ENCODE data around the gene PANK3.
"Not testable (repeated sequence)": the region's sequence is repeated elsewhere in the genome, so short reads cannot be mapped to it uniquely, and the experiment has no call there.

Gene PANK3

DNA sequence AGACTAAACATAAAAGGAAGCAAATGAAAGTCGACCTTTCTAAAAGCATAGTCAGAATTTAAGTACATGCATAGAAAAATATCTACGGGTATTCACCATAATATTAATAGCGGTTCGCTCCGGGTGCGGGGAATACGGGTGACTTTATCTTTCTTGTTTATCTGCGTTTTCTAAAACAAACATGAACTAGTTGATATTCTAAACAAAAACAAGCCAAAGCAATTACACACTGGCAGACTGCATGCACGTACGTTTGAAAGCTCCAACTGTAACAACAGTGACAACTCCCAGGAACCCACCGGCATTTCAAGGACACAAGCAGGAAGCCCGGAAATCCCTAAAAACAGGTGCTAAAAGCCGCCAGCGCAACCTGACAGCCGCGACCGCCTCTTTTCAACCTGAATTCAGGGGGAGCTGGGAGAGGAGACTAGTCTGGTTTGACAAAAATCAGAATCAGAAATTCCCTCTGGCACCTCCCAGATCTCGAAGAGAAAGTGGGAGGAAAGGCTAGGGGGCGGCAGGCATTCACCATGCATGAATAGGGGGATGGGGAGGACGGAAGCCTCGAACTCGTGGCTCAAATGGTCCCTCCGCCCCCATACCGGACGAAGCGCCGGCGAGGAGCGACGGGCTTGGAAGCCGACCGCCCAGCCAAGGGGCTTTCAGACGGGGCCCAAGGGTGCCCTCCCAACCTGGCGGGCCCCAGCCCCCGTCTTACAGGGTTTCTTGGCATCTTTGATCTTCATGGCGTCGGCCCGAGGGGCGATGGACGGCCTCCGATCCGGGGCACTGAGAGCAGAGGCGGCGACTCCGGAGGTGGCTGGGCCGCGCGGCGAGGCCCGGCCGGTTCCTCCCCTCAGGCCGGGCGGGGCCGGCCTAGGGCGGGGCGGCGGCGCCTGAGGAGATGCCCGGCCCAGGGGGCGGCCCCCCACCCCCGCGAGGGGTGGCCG lies at the start of gene PANK3:
Gene PANK3, minus strand, starts transcription at position 831 of the 950 bp plus-strand sequence. Its CDS starts 85 bp downstream, at position 746.
- peak; percentile 35 for DNase-seq

DNA sequence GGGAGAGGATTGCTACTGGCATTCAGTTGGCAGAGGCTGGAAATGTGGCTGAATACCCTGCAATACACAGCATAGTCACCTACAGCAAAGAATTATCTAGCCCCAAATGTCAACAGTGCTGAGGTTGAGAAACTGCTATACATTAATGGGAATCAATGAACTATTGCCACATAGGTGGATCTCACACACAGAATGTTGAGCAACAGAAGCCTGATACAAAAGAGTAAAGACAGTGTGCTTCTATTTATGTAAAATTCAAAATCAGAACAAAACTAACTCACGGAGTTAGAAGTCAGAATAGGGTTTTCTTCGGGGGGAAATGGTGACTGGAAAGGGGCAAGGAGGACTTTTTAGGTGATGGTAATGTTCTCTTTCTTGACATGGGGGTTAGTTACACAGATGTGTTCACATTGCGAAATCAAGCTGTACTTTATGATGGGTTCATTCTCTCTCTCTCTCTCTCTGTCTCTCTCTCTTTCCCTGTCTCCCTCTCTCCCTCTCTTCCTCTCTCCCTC lies 45.7 kb upstream of the PANK3 start:
- DNase-seq, result no peak

DNA sequence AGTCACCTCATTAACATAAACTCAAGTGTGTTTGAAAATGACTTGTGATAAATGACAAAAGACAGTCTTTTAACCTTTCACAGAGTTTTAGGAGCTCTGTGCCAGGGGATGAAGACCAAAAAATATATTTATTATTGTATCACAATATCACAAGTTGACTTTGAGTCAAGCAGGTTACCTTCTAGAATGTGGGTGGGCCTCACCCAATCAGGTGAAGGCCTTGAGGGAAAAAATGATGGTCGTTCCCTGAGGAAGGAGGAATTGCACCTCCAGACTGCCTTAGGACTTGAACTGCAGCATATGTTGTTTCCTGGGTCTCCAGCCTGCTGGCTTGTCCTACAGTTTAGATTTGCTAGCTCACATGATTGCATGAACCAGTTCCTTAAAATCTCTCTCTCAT lies 41.6 kb upstream of the PANK3 start:
- DNase-seq, result no peak

DNA sequence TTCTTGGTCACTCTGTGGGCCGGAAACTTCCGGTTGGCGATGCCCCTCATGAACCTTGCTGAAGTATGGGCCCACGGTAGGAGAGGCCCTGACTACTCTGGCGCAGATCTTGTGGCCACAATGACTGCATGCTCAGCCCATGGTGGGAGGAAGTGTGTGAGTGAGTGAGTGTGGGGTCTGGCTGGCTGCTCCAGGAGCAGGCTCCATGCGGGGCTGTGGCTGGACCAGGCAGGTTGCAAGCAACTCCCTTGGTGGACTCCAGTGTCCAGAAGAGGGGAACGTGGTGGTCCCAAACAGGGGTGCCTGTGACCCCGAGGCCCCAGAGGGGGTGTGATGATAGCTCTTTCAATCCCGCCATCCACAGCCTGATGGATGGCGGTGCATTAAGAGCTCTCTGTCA lies 35.5 kb upstream of the PANK3 start:
- DNase-seq, result no peak

DNA sequence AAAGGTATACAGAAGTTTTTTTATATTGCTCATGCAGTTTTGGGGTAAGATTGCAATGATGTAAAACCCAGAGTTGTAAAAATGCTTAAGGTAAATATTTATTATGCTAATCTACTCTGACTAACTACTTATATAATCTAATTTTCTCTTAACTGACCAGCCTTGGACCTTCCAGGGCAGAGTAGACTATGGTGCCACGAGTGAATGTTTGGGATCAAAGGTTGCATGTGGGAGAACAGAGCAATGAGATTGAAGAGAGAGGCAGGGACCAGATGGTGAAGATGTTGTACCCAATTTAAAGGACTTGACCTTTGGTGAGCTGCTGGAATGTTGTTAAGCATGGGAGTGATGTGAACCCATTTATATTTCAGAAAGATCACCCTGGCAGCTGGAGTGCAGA lies 34.8 kb upstream of the PANK3 start:
- DNase-seq, result no peak

DNA sequence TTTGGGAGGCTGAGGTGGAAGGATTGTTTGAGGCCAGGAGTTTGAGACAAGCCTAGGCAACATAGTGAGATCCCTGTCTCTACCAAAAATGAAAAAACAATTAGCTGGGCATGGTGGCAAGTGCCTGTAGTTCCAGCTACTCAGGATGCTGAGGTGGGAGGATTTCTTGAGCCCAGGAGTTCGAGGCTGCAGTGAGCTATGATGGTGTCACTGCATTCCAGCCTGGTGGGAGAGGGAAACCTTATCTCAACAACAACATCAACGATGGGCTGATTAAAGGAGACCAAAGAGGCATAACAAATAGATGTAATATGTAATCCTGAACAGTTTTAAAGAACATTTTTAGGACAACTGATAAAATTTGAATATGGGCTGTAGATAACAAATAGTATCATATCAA lies 34.2 kb upstream of the PANK3 start:
- DNase-seq, result no peak

DNA sequence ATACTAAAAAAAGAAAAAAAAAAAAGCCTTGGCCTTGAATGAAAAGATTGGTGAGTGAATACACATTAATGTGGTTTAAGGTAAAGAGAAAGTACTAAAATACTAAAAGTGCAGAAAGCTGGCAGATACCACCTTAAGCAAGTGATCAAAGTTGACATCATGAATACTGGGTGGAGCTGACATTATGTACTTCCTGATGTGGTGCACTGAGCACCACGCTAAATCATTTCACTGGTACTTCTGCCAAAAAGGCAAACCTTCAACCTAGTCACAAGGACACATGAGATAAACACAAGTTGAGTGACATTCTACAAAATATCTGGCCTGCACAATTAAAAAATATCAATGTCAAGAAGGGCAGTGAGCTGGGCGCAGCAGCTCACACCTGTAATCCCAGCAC lies 33.8 kb upstream of the PANK3 start:
- no peak for DNase-seq

DNA sequence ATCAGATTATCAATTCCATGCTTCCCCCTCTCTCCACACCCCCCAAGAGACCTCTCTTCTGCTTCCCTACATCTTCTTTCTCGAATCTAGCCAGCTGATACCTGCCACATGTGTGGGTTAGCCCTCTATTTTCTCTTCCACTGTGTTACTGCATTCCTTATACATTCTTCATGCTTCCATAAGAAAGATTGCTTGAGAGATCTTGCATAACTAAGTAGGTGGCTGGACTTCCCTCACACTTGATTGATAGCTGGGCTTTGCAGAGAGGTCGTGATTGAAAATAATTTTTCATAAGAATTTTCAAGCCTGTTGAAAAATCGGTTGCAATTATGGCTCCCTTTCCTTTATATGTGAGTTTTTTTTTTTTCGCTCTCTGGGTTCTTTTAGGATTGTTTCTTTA lies 33.0 kb upstream of the PANK3 start:
- DNase-seq, result no peak

DNA sequence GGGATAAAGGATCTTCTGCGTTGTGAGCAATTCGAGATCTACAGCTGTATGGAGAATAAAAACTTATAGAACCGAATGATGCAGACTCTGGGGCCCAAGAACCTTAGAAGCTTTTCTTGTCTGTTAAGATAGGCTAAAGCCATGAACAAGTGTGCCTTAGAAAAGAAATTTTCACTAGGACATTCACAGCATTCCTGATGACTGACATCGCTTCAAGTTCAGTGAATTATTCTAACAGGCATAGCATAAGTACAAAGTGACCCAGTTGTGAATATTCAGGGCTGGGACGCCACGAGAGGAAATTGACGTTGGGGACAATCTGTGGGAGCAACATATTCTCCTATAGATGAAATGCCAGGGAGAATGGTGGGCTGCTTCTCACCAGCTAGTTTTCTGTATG lies 32.0 kb upstream of the PANK3 start:
- no peak for DNase-seq

DNA sequence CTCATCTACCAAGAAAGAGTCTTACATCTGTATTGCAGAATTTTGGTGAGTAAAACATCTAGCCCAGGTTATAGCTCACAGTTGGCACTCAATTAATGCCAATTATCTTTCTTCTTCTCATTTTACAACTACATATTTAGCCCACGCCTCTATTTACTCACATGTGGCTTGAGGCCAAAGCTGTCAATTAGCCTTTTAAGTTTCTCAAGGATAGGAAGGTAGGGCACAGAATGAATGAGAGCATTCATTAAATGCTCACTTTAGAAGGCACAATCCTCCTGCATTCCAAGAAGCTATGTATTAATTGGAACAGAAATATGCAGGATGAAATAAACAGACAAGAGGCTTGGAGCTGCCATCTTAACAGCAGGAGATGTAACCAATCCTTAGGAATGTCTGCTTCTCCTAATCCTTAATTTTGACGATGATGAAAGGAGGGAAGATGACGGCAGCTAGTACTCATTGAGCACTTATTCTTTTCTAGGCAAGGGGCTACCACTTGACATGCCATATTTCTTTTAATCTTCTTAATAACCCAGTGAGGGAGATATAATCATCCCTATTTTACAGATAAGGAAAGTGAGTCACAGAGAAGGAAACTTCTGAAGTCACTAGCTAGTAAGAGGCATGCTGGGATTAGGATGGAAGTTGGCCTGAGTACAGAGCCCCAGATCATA lies 30.8 kb upstream of the PANK3 start:
- DNase-seq, result peak; percentile 11

DNA sequence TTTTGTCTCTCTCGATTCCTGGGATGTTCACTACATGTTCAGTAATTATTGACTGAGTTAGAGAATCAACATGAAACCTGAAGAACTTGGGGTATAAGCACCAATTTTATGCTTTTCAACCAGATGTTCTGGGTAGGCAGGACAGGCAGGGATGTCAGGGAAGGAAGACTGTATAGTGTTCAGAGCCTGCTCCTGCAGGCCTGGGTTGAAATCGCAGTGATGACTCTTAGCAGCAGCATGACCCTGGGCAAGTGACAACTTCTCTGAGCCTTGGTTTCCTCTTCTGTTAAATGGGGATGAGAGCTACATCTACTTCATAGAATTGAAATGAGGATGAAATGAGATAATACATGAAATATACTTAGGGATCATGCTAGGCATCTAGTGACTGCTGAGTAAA lies 29.7 kb upstream of the PANK3 start:
- no peak for DNase-seq

DNA sequence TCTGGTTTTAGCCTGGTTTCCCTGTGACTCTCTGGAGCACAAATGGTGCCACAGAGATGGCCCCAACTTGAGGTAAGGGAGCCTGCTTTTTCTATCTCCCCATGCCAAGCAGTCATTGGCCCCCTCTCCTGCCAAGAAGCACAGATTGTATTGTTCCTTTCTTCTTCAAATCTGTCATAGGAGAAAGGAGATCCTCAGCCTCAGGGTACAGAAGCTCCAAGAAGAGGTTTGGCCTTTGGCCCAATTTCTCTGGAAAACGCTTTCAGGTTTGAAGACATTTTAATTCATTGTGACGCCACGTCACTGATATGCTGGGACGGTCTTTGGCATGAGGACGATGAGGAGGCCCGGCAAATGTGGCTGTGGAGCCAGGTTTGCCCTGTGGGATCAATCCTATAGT lies 29.2 kb upstream of the PANK3 start:
- no peak for DNase-seq

DNA sequence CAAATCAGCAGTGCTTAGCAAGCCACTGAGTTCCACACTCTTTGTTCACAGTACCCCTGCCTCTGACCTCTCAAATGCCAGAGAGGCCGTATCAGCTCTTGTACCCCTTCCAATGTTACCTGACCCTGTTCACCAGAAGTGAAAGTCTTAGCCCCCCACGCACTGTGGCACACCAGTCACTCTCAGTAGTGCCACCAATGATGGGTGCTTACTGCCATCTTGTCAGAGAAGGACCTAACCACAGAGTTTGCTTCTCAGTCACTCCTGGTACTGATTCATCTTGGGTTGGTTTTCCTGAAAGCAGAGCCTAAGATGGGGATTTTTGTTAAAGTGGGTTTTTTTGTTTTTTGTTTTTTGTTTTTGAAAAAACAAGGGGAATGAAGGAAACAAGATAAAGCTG lies 28.8 kb upstream of the PANK3 start:
- DNase-seq, result no peak

DNA sequence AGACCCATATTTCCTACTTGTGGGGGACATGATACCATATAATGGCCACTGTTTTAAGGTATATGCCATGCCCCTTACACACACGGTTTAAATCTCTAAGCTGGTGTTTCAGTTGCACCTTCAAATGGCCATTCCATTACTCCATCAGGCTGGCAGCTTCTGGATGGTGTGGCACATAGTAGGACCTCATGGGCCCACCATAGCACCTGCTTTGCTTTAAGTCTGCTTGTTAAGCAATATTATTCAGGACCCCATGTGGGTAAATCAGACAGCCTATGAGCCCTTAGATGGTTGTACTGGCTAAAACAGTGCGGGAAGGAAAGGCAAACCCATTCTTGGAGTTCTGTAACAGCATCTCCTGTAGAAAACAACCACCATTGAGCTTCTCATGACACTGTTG lies 27.4 kb upstream of the PANK3 start:
- DNase-seq, result no peak

DNA sequence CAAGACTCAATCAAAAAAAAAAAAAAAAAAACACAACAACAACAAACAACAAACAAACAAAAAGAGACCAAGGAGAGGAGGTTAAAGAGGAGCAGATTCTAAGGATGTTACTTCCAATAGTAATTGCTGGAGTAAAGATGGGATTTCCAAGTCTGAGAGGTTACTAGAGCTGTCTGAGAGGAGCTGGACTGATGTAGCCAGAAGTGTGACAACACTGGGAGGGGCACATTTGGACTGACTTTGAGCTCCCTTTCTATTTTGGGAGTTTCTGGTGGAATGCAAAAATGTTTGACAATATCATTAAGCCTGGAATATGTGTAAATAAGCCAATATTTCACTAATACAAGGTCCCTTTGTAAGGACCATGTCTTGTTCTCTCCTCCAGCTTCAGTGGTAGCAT lies 25.3 kb upstream of the PANK3 start:
- DNase-seq, result no peak

DNA sequence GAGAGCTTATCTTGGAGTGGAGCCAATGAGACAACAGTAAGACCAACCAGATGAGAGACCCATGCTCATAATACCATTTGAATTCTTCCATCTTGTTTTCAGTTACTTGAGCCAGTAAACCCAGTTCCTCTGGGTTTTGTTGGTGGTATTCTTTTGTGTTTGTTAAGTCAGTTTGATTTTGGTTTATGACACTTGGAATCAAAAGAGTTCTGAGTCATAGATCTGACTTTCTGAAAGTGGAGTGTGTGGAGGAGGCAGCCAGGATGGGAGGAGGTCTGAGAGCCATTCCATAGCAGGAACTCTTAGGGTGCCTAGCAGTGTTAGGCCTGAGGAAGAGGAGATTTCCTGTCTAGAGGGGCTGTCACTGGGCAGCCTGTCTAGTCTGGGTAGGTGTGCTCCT lies 24.6 kb upstream of the PANK3 start:
- no peak for DNase-seq

DNA sequence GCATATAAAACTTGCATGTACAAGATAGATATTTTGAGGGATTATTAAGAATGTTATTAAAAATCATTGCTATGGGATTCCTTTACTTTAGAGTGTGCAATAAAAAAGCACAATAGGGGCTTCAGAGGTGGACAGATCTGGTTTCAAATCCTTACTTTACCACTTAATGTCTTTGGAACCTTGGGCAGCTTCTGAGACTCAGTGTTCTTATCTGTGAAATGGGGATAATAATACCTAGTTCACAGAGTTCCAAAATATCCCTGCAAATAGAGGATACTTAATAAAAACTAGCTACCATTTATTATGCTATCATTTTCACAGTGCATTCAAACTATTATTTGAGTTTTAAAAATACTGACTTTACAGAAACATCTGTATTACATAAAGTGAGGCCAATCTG lies 23.3 kb upstream of the PANK3 start:
- no peak for DNase-seq

DNA sequence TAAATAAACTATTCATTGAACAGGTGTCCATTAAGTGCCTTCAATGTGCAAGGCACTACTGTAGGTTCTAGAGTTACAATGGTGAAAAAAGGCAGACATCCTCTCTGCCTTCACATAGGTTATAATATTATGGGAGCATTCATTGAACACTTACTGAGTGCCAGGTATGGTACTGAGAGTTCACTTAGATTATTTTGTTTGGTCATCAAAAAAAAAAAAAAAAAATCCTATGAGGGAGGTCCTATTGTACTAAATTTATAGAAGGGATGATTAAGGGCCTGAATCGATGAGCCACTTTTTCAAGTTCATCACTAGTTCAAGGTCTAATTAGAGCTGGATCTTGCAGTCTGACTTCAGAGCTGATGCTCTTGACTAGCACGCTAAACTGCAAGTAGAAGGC lies 22.8 kb upstream of the PANK3 start:
- DNase-seq, result no peak

DNA sequence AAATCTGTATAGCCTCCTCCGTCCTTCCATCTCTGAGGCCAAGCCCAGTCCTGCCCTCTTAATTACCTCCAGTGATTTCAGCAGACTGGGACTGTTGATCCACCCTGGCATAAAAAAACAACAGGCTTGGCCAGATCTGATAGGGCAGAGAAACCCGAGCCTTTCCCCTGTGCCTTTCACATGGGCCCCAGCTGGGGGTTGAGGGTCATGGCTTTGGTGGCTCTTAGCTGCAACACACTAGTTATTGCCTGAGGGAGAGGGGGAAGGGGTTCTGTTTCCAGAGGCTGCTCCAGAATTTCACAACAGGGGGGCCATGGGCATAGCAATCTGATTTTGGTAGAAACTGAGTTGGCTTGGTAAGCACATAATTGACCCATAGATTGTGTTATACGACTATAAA lies 21.2 kb upstream of the PANK3 start:
- DNase-seq, result no peak

DNA sequence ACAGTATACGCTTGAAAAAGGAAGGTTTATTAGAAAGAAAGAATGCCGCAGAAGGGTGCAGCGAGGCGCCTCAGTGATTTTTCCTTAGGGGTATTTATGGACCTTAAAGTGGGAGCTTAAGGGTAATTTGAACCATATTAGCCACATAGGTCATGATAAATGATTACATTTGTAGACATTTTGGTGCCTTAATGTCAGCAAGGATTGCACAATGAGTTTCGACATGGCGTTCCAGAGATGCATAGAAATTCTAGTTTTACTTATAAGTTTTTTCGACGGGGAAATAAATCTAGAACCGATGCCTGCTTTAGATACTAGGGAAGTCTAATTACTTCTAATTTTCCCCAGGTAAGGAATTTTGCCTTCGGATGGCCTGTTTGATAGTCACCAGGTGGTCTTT lies 20.7 kb upstream of the PANK3 start:
- no peak for DNase-seq

DNA sequence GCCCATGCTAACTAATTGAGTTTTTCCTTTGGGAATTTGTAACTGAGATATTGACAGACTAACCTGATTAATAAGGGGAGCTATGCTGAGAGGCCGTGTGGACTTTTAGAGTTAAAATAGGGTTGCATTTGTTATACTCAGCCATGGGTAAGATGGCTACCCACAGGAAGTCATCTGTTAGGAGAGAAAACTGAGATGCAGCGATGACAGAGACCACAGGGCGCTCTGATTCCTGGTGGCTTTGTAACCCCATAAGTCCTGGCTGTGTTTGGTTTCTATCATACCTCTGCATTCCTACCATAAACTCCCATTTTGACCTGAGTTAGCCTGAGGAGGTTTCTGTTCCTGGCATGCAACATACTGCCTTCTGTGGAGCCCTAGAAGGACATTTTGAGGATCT lies 19.5 kb upstream of the PANK3 start:
- DNase-seq, result no peak

DNA sequence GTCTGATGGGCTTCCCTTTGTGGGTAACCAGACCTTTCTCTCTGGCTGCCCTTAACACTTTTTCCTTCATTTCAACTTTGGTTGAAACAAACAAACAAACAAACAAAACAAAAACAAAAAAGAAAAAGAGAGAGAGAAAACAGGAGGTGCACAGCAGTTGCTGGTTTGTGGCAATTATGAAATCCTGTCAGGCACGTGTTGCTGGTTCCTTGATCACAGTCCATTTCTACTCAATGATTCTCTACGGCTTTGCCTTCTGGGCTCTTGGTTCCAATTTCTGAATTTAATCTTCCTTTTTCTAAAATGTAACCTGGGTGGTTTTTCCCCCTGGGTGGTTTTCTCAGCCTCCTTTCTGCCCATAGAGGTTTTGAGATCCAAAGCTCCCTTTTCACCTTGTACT lies 17.8 kb upstream of the PANK3 start:
- DNase-seq, result no peak

DNA sequence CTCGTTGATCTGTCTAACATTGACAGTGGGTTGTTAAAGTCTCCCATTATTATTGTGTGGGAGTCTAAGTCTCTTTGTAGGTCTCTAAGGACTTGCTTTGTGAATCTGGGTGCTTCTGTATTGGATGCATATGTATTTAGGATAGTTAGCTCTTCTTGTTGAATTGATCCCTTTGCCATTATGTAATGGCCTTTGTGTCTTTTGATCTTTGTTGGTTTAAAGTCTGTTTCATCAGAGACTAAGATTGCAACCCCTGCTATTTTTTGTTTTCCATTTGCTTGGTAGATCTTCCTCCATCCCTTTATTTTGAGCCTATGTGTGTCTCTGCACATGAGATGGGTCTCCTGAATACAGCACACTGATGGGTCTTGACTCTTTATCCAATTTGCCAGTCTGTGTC lies 17.0 kb upstream of the PANK3 start:
- not testable (repeated sequence) for DNase-seq

DNA sequence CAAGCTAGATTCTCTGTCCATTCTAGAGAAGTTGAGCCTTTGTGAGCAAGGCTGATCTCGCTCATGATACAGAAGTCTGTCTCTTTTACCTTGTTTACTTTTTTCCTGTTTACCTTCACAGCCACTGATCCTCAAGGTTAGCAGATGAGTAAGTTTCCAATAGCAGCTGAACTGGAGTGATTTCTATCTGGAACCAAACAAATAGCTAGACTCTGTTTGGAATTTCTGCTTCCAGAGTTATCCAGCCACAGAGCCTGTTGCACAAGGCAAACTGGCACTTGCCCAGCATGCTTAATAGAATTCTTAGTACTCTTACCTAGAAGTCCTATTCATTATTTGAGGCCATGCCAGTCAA lies 12.8 kb upstream of the PANK3 start:
- DNase-seq, result no peak
